Measurements from ENCODE around the gene TMEM9B.
"Not testable (repeated sequence)": the region's sequence is repeated elsewhere in the genome, so short reads cannot be mapped to it uniquely, and the experiment has no call there.

TMEM9B gene

DNA sequence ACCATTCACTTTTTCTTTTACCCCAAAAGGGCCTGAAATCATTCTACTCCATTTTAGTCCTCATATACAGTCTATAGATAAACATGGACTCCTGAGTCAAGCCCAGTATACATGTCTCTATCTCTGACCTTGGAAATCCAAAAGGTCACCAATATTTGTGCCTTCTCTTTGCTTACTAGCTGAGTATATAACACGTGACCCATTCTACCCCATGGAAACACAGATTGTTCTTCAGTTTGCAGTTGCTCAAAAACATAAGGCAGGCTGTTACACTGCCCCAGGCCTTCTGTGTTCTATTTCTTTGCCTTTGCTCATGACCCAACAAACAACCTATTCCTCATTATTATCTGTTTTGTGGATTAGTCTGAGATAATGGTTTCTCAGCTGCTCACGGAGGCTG lies 33.8 kb upstream of the TMEM9B start:
- Histone ChIP-seq H3K4me1 (ENCODE audit: insufficient read depth, low read length) (peaks cover 4% of the 10 kb centered on the region), H3K9ac (ENCODE audit: low read depth, low read length) (no peak overlapping the region), H3K27ac (ENCODE audit: low read depth, low read length) (no peak overlapping the region), H3K27me3 (ENCODE audit: insufficient read depth, low read length) (peaks cover 26% of the 10 kb centered on the region), H3K9me3 (ENCODE audit: insufficient read depth, low read depth, low read length) (no peaks in the 10 kb centered on the region), H3K36me3 (ENCODE audit: insufficient read depth, low read length) (no peaks in the 10 kb centered on the region), H3K4me3 (ENCODE audit: low read length) (no peak overlapping the region)
- 85% methylated on average over 1 of the region's 2 CpGs for WGBS

DNA sequence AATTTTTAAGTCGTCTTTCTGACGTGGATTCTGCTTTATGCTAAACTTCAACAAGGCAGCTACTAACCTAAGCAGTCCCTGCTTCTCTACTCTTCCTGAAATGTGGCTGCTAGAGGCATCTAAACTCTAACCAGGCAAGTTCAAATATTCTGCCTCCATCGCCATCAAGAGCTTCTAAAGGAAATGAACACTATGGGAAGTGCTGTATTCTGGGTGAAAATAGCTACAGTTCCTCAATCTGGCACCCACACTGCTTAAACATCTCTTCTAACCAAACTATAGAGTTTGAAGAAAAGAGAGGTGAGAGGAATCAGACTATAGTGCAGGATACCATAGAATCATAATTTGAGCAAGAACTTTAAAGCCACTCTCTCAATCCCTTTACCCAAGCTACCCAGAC lies 33.2 kb upstream of the TMEM9B start:
- 98% methylated on average over 3 of the region's 3 CpGs for WGBS
- no peaks in the 10 kb centered on the region for H3K36me3 ChIP-seq (ENCODE audit: insufficient read depth, low read length)
- H3K4me1 ChIP-seq (ENCODE audit: insufficient read depth, low read length): no peaks in the 10 kb centered on the region
- peaks cover 20% of the 10 kb centered on the region for H3K27me3 ChIP-seq (ENCODE audit: insufficient read depth, low read length)
- no peak overlapping the region for H3K9ac ChIP-seq (ENCODE audit: low read depth, low read length)
- no peaks in the 10 kb centered on the region for H3K9me3 ChIP-seq (ENCODE audit: insufficient read depth, low read depth, low read length)
- no peak overlapping the region for H3K27ac ChIP-seq (ENCODE audit: low read depth, low read length)
- no peak overlapping the region for H3K4me3 ChIP-seq (ENCODE audit: low read length)

- no peak overlapping the region for H3K9ac ChIP-seq (ENCODE audit: low read depth, low read length)
- no peaks in the 10 kb centered on the region for H3K4me1 ChIP-seq (ENCODE audit: insufficient read depth, low read length)
- WGBS: 75% methylated on average over 1 of the region's 1 CpG
- H3K27me3 ChIP-seq (ENCODE audit: insufficient read depth, low read length): no peaks in the 10 kb centered on the region
- no peak overlapping the region for H3K27ac ChIP-seq (ENCODE audit: low read depth, low read length)
- no peaks in the 10 kb centered on the region for H3K36me3 ChIP-seq (ENCODE audit: insufficient read depth, low read length)
- no peak overlapping the region for H3K4me3 ChIP-seq (ENCODE audit: low read length)
- H3K9me3 ChIP-seq (ENCODE audit: insufficient read depth, low read depth, low read length): no peaks in the 10 kb centered on the region
Measured at GRCh38 chr11:8989453-8989852, 25.2 kb upstream of the TMEM9B start.

GRCh38 chr11:8988329-8989234 lies 24.3 kb upstream of the TMEM9B start:
- Histone ChIP-seq H3K9me3 (ENCODE audit: insufficient read depth, low read depth, low read length) (no peaks in the 10 kb centered on the region), H3K4me3 (ENCODE audit: low read length) (no peak overlapping the region), H3K4me1 (ENCODE audit: insufficient read depth, low read length) (no peaks in the 10 kb centered on the region), H3K36me3 (ENCODE audit: insufficient read depth, low read length) (no peaks in the 10 kb centered on the region), H3K27me3 (ENCODE audit: insufficient read depth, low read length) (no peaks in the 10 kb centered on the region), H3K27ac (ENCODE audit: low read depth, low read length) (no peak overlapping the region), H3K9ac (ENCODE audit: low read depth, low read length) (no peak overlapping the region)
- 95% methylated on average over 3 of the region's 3 CpGs for WGBS

DNA sequence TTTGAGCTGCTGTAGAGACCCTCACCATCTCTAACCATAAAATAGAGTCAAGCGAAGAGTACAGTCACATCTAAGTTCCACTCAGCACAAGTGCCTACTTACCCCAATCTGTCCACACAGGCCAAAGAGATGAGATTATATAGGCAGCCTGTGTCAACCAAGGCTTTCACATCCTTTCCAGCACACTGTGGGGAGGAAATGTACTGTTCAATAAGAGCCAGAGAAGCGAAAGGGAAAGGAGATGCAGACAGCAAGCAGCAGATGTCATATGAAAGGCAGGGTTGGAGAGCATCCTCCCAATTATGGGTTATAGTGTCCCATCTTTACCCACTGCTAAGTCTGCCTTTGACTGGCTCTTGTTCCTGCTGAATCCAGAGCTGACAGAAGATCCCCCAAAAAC lies 23.2 kb upstream of the TMEM9B start:
- Histone ChIP-seq H3K4me1 (ENCODE audit: insufficient read depth, low read length) (no peaks in the 10 kb centered on the region), H3K27ac (ENCODE audit: low read depth, low read length) (no peak overlapping the region), H3K9ac (ENCODE audit: low read depth, low read length) (no peak overlapping the region), H3K36me3 (ENCODE audit: insufficient read depth, low read length) (no peaks in the 10 kb centered on the region), H3K4me3 (ENCODE audit: low read length) (no peak overlapping the region), H3K9me3 (ENCODE audit: insufficient read depth, low read depth, low read length) (no peaks in the 10 kb centered on the region), H3K27me3 (ENCODE audit: insufficient read depth, low read length) (no peaks in the 10 kb centered on the region)
- 93% methylated on average over 2 of the region's 2 CpGs for WGBS

GRCh38 chr11:8986772-8987171 lies 22.5 kb upstream of the TMEM9B start:
- H3K27ac ChIP-seq (ENCODE audit: low read depth, low read length); H3K27me3 ChIP-seq (ENCODE audit: insufficient read depth, low read length); H3K4me1 ChIP-seq (ENCODE audit: insufficient read depth, low read length); H3K36me3 ChIP-seq (ENCODE audit: insufficient read depth, low read length); H3K4me3 ChIP-seq (ENCODE audit: low read length); H3K9me3 ChIP-seq (ENCODE audit: insufficient read depth, low read depth, low read length); H3K9ac ChIP-seq (ENCODE audit: low read depth, low read length): not testable (repeated sequence)
- 94% methylated on average over 6 of the region's 6 CpGs for WGBS

DNA sequence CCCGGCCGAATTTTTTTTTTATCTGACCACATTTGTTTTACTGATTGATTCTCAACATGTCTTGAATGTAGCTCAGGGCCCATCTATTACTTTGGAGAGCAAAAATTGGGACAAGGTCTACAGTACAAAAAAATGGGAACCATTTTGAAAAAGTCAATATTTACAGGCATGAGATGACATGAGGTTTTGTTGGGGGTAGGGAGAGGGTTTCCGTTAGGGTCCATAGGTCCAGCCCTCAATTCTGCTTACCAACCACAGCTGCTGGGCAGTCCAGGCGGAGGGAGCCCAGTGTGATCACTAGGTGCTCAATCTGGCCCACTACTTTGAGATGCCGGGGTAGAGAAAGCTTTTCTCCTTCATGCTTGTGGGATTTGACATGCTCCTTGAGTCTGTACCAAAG lies 21.2 kb upstream of the TMEM9B start:
- Histone ChIP-seq H3K27ac (ENCODE audit: low read depth, low read length) (no peak overlapping the region), H3K9ac (ENCODE audit: low read depth, low read length) (no peak overlapping the region), H3K9me3 (ENCODE audit: insufficient read depth, low read depth, low read length) (no peaks in the 10 kb centered on the region), H3K27me3 (ENCODE audit: insufficient read depth, low read length) (no peaks in the 10 kb centered on the region), H3K36me3 (ENCODE audit: insufficient read depth, low read length) (no peaks in the 10 kb centered on the region), H3K4me3 (ENCODE audit: low read length) (no peak overlapping the region), H3K4me1 (ENCODE audit: insufficient read depth, low read length) (no peaks in the 10 kb centered on the region)
- 96% methylated on average over 5 of the region's 5 CpGs for WGBS

- Histone ChIP-seq H3K9me3 (ENCODE audit: insufficient read depth, low read depth, low read length) (no peaks in the 10 kb centered on the region), H3K4me3 (ENCODE audit: low read length) (no peak overlapping the region), H3K27ac (ENCODE audit: low read depth, low read length) (no peak overlapping the region), H3K36me3 (ENCODE audit: insufficient read depth, low read length) (no peaks in the 10 kb centered on the region), H3K4me1 (ENCODE audit: insufficient read depth, low read length) (no peaks in the 10 kb centered on the region), H3K27me3 (ENCODE audit: insufficient read depth, low read length) (no peaks in the 10 kb centered on the region), H3K9ac (ENCODE audit: low read depth, low read length) (no peak overlapping the region)
- 91% methylated on average over 2 of the region's 2 CpGs for WGBS
Measured at GRCh38 chr11:8983552-8983951, 19.3 kb upstream of the TMEM9B start.

DNA sequence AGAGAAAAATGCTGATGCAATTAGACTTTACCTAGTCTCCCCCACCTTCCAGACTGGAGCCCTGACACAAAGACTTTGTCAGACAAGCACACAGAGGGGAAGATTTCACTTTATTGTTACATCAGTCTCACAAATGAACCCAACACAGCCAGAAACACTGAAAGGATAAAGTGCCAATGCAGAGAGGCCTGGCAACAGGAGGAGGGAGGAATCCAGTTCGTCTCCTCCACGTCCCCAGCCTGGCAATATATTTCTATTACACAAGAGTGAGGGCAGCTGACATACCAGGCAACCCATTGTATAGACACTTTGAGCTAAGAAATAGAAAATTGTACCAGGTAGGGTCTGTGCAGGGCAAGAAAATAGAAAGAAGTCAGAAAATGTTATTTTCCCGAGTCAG lies 16.2 kb upstream of the TMEM9B start:
- no peaks in the 10 kb centered on the region for H3K9me3 ChIP-seq (ENCODE audit: insufficient read depth, low read depth, low read length)
- H3K9ac ChIP-seq (ENCODE audit: low read depth, low read length): no peak overlapping the region
- no peak overlapping the region for H3K4me3 ChIP-seq (ENCODE audit: low read length)
- H3K36me3 ChIP-seq (ENCODE audit: insufficient read depth, low read length): no peaks in the 10 kb centered on the region
- no peak overlapping the region for H3K27ac ChIP-seq (ENCODE audit: low read depth, low read length)
- H3K27me3 ChIP-seq (ENCODE audit: insufficient read depth, low read length): no peaks in the 10 kb centered on the region
- H3K4me1 ChIP-seq (ENCODE audit: insufficient read depth, low read length): no peaks in the 10 kb centered on the region
- WGBS: 100% methylated on average over 3 of the region's 3 CpGs

DNA sequence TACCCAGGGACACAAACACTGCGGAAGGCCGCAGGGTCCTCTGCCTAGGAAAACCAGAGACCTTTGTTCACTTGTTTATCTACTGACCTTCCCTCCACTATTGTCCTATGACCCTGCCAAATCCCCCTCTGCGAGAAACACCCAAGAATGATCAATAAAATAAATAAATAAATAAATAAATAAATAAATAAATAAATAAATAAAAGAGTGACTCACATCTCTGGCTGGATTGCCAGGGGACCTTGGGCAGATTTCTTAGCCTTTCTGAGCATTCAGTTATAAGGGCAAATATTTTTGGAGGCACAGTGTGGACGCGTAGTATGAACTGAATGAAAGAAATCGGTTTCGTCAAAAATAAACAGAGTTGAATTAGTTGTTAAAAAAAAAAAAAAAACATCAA lies 15.1 kb upstream of the TMEM9B start:
- not testable (repeated sequence) for H3K9ac ChIP-seq (ENCODE audit: low read depth, low read length); H3K9me3 ChIP-seq (ENCODE audit: insufficient read depth, low read depth, low read length); H3K27ac ChIP-seq (ENCODE audit: low read depth, low read length); H3K4me3 ChIP-seq (ENCODE audit: low read length); H3K27me3 ChIP-seq (ENCODE audit: insufficient read depth, low read length); H3K4me1 ChIP-seq (ENCODE audit: insufficient read depth, low read length); H3K36me3 ChIP-seq (ENCODE audit: insufficient read depth, low read length)
- WGBS: no CpG with 5 or more reads among the region's 7 CpGs

DNA sequence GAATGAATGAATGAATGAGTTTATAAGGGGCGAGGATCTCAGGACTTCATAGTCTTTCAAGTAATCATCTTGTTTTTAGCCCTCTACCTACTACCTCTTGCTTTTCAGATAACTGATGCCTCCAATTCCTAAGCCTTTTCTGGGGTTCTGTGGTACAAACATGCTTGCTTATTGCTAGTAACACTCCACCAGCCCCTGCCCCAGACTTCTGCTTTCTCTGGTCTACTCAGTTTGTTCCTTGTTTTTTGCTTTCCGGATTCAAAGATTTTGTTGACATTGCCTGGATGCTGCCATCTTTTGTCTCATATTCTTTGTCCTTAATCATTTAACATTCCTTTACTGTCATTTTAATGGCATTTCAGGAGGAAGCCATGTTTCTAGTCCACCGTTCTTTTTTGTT lies 8.9 kb upstream of the TMEM9B start:
- Histone ChIP-seq H3K36me3 (ENCODE audit: insufficient read depth, low read length) (no peaks in the 10 kb centered on the region), H3K4me3 (ENCODE audit: low read length) (no peak overlapping the region), H3K4me1 (ENCODE audit: insufficient read depth, low read length) (no peaks in the 10 kb centered on the region), H3K27ac (ENCODE audit: low read depth, low read length) (no peak overlapping the region), H3K9ac (ENCODE audit: low read depth, low read length) (no peak overlapping the region), H3K27me3 (ENCODE audit: insufficient read depth, low read length) (no peaks in the 10 kb centered on the region), H3K9me3 (ENCODE audit: insufficient read depth, low read depth, low read length) (no peaks in the 10 kb centered on the region)
- 91% methylated on average over 3 of the region's 3 CpGs for WGBS

GRCh38 chr11:8971924-8972316 lies 7.7 kb upstream of the TMEM9B start:
- no peak overlapping the region for H3K27ac ChIP-seq (ENCODE audit: low read depth, low read length)
- no peaks in the 10 kb centered on the region for H3K27me3 ChIP-seq (ENCODE audit: insufficient read depth, low read length)
- no peaks in the 10 kb centered on the region for H3K4me1 ChIP-seq (ENCODE audit: insufficient read depth, low read length)
- H3K9ac ChIP-seq (ENCODE audit: low read depth, low read length): no peak overlapping the region
- H3K9me3 ChIP-seq (ENCODE audit: insufficient read depth, low read depth, low read length): no peaks in the 10 kb centered on the region
- no peaks in the 10 kb centered on the region for H3K36me3 ChIP-seq (ENCODE audit: insufficient read depth, low read length)
- H3K4me3 ChIP-seq (ENCODE audit: low read length): no peak overlapping the region
- 88% methylated on average over 1 of the region's 1 CpG for WGBS
